WTC11 (cell line): ENCODE data around the gene PIP4K2B. TPM values are rescaled to one million over a fixed set of nuclear protein-coding genes. Genes with fewer than 3 reads are reported as not detected.

Source experiments
- ATAC-seq: fragments of 200-7000 bp; cut with Tn5 transposase; 2 replicates; pipeline ENCODE4 v1.10.0; 2021; ENCODE audit warnings: mild to moderate bottlenecking, moderate library complexity
- CTCF ChIA-PET: fragments of 300-600 bp; sonication (Branson Sonifier 250); formaldehyde crosslinking; loops from one replicate; lab custom pipeline; 2021; ENCODE audit warnings: antibody characterized with exemption; lab: Charles Lee
- POLR2A ChIA-PET: fragments of 350-600 bp; sonication (Branson Sonifier 250); formaldehyde crosslinking; loops from one replicate; lab custom pipeline; 2021; ENCODE audit warnings: antibody characterized with exemption; lab: Charles Lee
- DNase-seq: peaks from one replicate; pipeline ENCODE4 v3.0.0; 2021; ENCODE audit warnings: low spot score
- H3K27ac Mint-ChIP-seq: 2 replicates; pipeline ENCODE4 v1.8.0; 2021; ENCODE audit warnings: mixed read lengths
- H3K27me3 Mint-ChIP-seq: 2 replicates; pipeline ENCODE4 v1.8.0; 2021; ENCODE audit warnings: low read depth, mild to moderate bottlenecking, moderate library complexity, mixed read lengths
- H3K36me3 Mint-ChIP-seq: 2 replicates; pipeline ENCODE4 v1.8.0; 2021; ENCODE audit warnings: mixed read lengths
- H3K4me1 Mint-ChIP-seq: 2 replicates; pipeline ENCODE4 v1.8.0; 2022; ENCODE audit warnings: mixed read lengths
- H3K4me3 Mint-ChIP-seq: 2 replicates; pipeline ENCODE4 v1.8.0; 2021; ENCODE audit warnings: mild to moderate bottlenecking, moderate library complexity, mixed read lengths
- H3K9me3 Mint-ChIP-seq: 2 replicates; pipeline ENCODE4 v1.8.0; 2021; ENCODE audit warnings: mixed read lengths
- AR ChIP-seq: fragments of 250-450 bp; sonication (Bioruptor Pico); IDR thresholded peaks from 2 replicates; pipeline ENCODE4 v1.9.0; 2021; ENCODE audit warnings: mild to moderate bottlenecking
- FOXJ3 ChIP-seq: sonication (generic); formaldehyde crosslinking; IDR thresholded peaks from 2 replicates; pipeline ENCODE4 v1.9.0; 2021; ENCODE audit warnings: missing genetic modification reagents, mild to moderate bottlenecking, borderline replicate concordance
- KAT7 ChIP-seq: sonication (generic); formaldehyde crosslinking; IDR thresholded peaks from 2 replicates; pipeline ENCODE4 v1.8.1; 2023; ENCODE audit warnings: missing genetic modification reagents, mild to moderate bottlenecking, borderline replicate concordance
- MYBL2 ChIP-seq: sonication (generic); formaldehyde crosslinking; IDR thresholded peaks from 2 replicates; pipeline ENCODE4 v1.8.1; 2023; ENCODE audit warnings: mild to moderate bottlenecking, moderate library complexity, missing genetic modification reagents
- NFE2L1 ChIP-seq: sonication (generic); formaldehyde crosslinking; IDR thresholded peaks from 2 replicates; pipeline ENCODE4 v1.8.1; 2023; ENCODE audit warnings: missing genetic modification reagents
- OVOL2 ChIP-seq: fragments of 250-450 bp; sonication (Bioruptor Pico); IDR thresholded peaks from 2 replicates; pipeline ENCODE4 v1.9.0; 2021; ENCODE audit warnings: mild to moderate bottlenecking, borderline replicate concordance
- TP53 ChIP-seq: sonication (generic); formaldehyde crosslinking; IDR thresholded peaks from 2 replicates; pipeline ENCODE4 v1.8.1; 2023; ENCODE audit warnings: mild to moderate bottlenecking, missing genetic modification reagents
- ZMAT4 ChIP-seq: fragments of 250-450 bp; sonication (Bioruptor Pico); IDR thresholded peaks from 2 replicates; pipeline ENCODE4 v1.9.0; 2021; ENCODE audit warnings: mild to moderate bottlenecking
- ZNF219 ChIP-seq: sonication (generic); formaldehyde crosslinking; IDR thresholded peaks from 2 replicates; pipeline ENCODE4 v1.8.0; 2023; ENCODE audit warnings: missing genetic modification reagents, mild to moderate bottlenecking, borderline replicate concordance
- ZNF532 ChIP-seq: fragments of 250-450 bp; sonication (Bioruptor Pico); IDR thresholded peaks from 2 replicates; pipeline ENCODE4 v1.9.0; 2021; ENCODE audit warnings: mild to moderate bottlenecking, borderline replicate concordance
- total RNA-seq: library from RNA; stranded (reverse); gene quantifications from 3 replicates; pipeline ENCODE4 v1.2.3, GENCODE V29; 2021
- TF ChIP-seq, protein P1 (sequence below): sonication (generic); formaldehyde crosslinking; IDR thresholded peaks from 2 replicates; pipeline ENCODE4 v1.8.1; 2023; ENCODE audit warnings: mild to moderate bottlenecking, missing genetic modification reagents
- TF ChIP-seq, protein P2 (sequence below): sonication (generic); formaldehyde crosslinking; IDR thresholded peaks from 2 replicates; pipeline ENCODE4 v1.8.1; 2022; ENCODE audit warnings: mild to moderate bottlenecking, missing genetic modification reagents, moderate library complexity, borderline replicate concordance
- TF ChIP-seq, protein P3 (sequence below): sonication (generic); formaldehyde crosslinking; IDR thresholded peaks from 2 replicates; pipeline ENCODE4 v1.8.0; 2023; ENCODE audit warnings: missing genetic modification reagents, mild to moderate bottlenecking, borderline replicate concordance

The PIP4K2B gene
- total RNA-seq, 1 experiment from 2014 or later = 61.9 TPM

DNA sequence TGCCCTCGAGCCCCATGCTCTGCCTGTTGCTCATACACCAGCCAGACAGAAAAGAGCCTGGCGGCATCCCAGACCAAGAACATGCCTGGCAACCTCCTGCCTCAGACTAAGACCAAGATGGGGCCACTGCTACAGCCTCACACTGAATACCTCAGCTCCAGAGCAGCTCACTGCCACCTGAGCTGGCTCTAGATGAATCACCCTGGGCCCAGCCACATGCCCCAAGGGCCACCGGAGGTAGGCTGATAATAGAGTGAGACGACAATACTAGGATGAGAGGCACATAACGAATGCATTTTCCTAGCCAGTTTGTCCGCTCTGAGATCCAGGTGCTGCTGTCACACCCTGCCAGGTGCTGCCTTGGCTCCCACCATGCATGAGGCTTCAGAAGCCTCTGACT is 13.0 kb downstream of the PIP4K2B start (continued):
- no peak for TF ChIP-seq ZNF532 (CRISPR knock-in tag)

DNA sequence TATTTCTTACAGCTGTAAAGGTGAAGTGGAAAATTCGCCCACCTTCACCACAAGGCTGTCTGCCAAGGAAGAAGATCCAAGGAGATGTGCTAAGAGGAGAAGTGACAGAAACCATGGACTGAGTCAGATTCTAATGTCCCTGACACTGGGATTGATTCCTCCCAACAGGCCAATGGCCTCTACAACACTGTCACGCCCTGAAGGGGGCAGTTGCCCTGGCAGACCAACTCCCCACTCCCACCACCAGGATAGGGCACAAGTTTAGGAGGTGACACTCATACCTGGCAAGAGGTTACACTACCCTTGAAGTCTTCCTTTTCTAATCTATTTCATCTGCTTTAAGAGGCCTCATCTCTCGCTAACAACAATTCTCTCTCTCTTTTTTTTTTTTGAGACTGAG is 16.1 kb downstream of the PIP4K2B start:
- no peak for DNase-seq
- Mint-ChIP-seq H3K9me3 (no peaks in the 10 kb centered on the region), H3K4me1 (no peaks in the 10 kb centered on the region), H3K27me3 (no peaks in the 10 kb centered on the region), H3K4me3 (no peak overlapping the region), H3K27ac (no peak overlapping the region), H3K36me3 (peaks cover 58% of the 10 kb centered on the region)
- ChIA-PET CTCF (no interaction called here), POLR2A (no interaction called here)
- 0 out of 2 replicates have a peak, but pooled peaks have one; percentile 24 for ATAC-seq
- no peak for TF ChIP-seq ZNF532 (CRISPR knock-in tag)
- no peak for TF ChIP-seq OVOL2 (CRISPR knock-in tag)
- TF ChIP-seq FOXJ3 (CRISPR knock-in tag) = no peak
- TF ChIP-seq AR (CRISPR knock-in tag) = no peak
- TF ChIP-seq MYBL2 = no peak
- TF ChIP-seq TP53 (CRISPR knock-in tag) = no peak
- TF ChIP-seq KAT7 (CRISPR knock-in tag) = no peak
- TF ChIP-seq, protein P1, sequence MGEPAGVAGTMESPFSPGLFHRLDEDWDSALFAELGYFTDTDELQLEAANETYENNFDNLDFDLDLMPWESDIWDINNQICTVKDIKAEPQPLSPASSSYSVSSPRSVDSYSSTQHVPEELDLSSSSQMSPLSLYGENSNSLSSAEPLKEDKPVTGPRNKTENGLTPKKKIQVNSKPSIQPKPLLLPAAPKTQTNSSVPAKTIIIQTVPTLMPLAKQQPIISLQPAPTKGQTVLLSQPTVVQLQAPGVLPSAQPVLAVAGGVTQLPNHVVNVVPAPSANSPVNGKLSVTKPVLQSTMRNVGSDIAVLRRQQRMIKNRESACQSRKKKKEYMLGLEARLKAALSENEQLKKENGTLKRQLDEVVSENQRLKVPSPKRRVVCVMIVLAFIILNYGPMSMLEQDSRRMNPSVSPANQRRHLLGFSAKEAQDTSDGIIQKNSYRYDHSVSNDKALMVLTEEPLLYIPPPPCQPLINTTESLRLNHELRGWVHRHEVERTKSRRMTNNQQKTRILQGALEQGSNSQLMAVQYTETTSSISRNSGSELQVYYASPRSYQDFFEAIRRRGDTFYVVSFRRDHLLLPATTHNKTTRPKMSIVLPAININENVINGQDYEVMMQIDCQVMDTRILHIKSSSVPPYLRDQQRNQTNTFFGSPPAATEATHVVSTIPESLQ (CRISPR knock-in tag) = no peak
- no peak for TF ChIP-seq NFE2L1 (CRISPR knock-in tag)
- no peak for TF ChIP-seq ZNF219 (CRISPR knock-in tag)
- TF ChIP-seq ZMAT4 (CRISPR knock-in tag) = no peak
- TF ChIP-seq, protein P2, sequence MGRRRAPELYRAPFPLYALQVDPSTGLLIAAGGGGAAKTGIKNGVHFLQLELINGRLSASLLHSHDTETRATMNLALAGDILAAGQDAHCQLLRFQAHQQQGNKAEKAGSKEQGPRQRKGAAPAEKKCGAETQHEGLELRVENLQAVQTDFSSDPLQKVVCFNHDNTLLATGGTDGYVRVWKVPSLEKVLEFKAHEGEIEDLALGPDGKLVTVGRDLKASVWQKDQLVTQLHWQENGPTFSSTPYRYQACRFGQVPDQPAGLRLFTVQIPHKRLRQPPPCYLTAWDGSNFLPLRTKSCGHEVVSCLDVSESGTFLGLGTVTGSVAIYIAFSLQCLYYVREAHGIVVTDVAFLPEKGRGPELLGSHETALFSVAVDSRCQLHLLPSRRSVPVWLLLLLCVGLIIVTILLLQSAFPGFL (CRISPR knock-in tag) = no peak
- TF ChIP-seq, protein P3, sequence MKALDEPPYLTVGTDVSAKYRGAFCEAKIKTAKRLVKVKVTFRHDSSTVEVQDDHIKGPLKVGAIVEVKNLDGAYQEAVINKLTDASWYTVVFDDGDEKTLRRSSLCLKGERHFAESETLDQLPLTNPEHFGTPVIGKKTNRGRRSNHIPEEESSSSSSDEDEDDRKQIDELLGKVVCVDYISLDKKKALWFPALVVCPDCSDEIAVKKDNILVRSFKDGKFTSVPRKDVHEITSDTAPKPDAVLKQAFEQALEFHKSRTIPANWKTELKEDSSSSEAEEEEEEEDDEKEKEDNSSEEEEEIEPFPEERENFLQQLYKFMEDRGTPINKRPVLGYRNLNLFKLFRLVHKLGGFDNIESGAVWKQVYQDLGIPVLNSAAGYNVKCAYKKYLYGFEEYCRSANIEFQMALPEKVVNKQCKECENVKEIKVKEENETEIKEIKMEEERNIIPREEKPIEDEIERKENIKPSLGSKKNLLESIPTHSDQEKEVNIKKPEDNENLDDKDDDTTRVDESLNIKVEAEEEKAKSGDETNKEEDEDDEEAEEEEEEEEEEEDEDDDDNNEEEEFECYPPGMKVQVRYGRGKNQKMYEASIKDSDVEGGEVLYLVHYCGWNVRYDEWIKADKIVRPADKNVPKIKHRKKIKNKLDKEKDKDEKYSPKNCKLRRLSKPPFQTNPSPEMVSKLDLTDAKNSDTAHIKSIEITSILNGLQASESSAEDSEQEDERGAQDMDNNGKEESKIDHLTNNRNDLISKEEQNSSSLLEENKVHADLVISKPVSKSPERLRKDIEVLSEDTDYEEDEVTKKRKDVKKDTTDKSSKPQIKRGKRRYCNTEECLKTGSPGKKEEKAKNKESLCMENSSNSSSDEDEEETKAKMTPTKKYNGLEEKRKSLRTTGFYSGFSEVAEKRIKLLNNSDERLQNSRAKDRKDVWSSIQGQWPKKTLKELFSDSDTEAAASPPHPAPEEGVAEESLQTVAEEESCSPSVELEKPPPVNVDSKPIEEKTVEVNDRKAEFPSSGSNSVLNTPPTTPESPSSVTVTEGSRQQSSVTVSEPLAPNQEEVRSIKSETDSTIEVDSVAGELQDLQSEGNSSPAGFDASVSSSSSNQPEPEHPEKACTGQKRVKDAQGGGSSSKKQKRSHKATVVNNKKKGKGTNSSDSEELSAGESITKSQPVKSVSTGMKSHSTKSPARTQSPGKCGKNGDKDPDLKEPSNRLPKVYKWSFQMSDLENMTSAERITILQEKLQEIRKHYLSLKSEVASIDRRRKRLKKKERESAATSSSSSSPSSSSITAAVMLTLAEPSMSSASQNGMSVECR (CRISPR knock-in tag) = no peak
